ENCODE measurements around the gene AGBL3. TPM values are rescaled to one million over a fixed set of nuclear protein-coding genes. Genes with fewer than 3 reads are reported as not detected.

Gene AGBL3
- total and polyA plus RNA-seq, 9 of the 15 experiments (the other 6 are each of a cell fraction or from before 2014, with no cell fraction given) = 0.54 to 2.9 (median 1.7) TPM

- TF ChIP-seq SAP30 (IDR thresholded peaks at IDR 0.05; ENCODE audit: borderline replicate concordance, insufficient read depth, low read depth, low read length, poor library complexity, severe bottlenecking) (peak; percentile 81), MIER1 (IDR thresholded peaks at IDR 0.05; ENCODE audit: low read depth) (no peak), HCFC1 (IDR thresholded peaks at IDR 0.05; ENCODE audit: low read depth, low read length) (peak; percentile 82), KAT2B (IDR thresholded peaks at IDR 0.05; ENCODE audit: low read depth, low read length) (no peak), MXI1 (IDR thresholded peaks at IDR 0.05; ENCODE audit: low read depth, low read length) (0 out of 2 replicates have a peak, but pooled peaks have one; percentile 46), PPARD (CRISPR knock-in tag; IDR thresholded peaks at IDR 0.05) (no peak), MTA3 (IDR thresholded peaks at IDR 0.05; ENCODE audit: borderline replicate concordance) (peak; percentile 97; the same call in 1 of the 2 replicates), CBFA2T3 (IDR thresholded peaks at IDR 0.05) (no peak), NFYB (IDR thresholded peaks at IDR 0.05; ENCODE audit: extremely low read depth, insufficient read length) (no peak), FOXM1 (IDR thresholded peaks at IDR 0.05; ENCODE audit: low read depth) (0 out of 2 replicates have a peak, but pooled peaks have one; percentile 26), FOXM1 (CRISPR knock-in tag; IDR thresholded peaks at IDR 0.05; ENCODE audit: low read depth) (peak; percentile 96), ZNF785 (CRISPR knock-in tag; IDR thresholded peaks at IDR 0.05) (no peak), DPF2 (IDR thresholded peaks at IDR 0.05) (peak; percentile 53; the same call in 1 of the 2 replicates), CBX2 (IDR thresholded peaks at IDR 0.05; ENCODE audit: insufficient read depth, low read length, poor library complexity, severe bottlenecking) (no peak), ELF2 (CRISPR knock-in tag; IDR thresholded peaks at IDR 0.05) (peak; percentile 96), ZNF444 (CRISPR knock-in tag; IDR thresholded peaks at IDR 0.05) (no peak), PATZ1 (CRISPR knock-in tag; IDR thresholded peaks at IDR 0.05; ENCODE audit: borderline replicate concordance) (no peak), CEBPG (CRISPR knock-in tag; IDR thresholded peaks at IDR 0.05) (peak; percentile 51; the same call in 1 of the 2 replicates), CEBPG (tag; conservative IDR thresholded peaks at IDR 0.05 in 1 of 2, IDR thresholded peaks at IDR 0.05 in 1 of 2) (no peak), ZNF57 (CRISPR knock-in tag; IDR thresholded peaks at IDR 0.05) (peak; percentile 76; the same call in 1 of the 2 replicates), MLLT1 (IDR thresholded peaks at IDR 0.05) (no peak), ATF7 (IDR thresholded peaks at IDR 0.05) (peak; percentile 93)
- TF ChIP-seq, protein P1, sequence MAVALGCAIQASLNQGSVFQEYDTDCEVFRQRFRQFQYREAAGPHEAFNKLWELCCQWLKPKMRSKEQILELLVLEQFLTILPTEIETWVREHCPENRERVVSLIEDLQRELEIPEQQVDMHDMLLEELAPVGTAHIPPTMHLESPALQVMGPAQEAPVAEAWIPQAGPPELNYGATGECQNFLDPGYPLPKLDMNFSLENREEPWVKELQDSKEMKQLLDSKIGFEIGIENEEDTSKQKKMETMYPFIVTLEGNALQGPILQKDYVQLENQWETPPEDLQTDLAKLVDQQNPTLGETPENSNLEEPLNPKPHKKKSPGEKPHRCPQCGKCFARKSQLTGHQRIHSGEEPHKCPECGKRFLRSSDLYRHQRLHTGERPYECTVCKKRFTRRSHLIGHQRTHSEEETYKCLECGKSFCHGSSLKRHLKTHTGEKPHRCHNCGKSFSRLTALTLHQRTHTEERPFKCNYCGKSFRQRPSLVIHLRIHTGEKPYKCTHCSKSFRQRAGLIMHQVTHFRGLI (CRISPR knock-in tag; IDR thresholded peaks at IDR 0.05) = no peak
- TF ChIP-seq, protein P2, sequence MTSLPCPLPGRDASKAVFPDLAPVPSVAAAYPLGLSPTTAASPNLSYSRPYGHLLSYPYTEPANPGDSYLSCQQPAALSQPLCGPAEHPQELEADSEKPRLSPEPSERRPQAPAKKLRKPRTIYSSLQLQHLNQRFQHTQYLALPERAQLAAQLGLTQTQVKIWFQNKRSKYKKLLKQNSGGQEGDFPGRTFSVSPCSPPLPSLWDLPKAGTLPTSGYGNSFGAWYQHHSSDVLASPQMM (CRISPR knock-in tag; IDR thresholded peaks at IDR 0.05) = no peak
Observed at GRCh38 chr7:135170274-135170997, 184.1 kb downstream of the AGBL3 start, which contains the start of gene CYREN (continued).
